NCI-H146 treated with DMSO at 0.1 percent for 48 hours (cell line): Measurements from ENCODE around the gene DNAH7.

ENCODE experiments used
- DNase-seq: peaks from one replicate; lab custom pipeline; 2025; ENCODE audit not compliant: unreplicated experiment; lab: John Stamatoyannopoulos, UW

Gene DNAH7

GRCh38 chr2:195864316-195864715 is 204.3 kb downstream of the DNAH7 start:
- no peak for DNase-seq

GRCh38 chr2:195863564-195863963 is 205.1 kb downstream of the DNAH7 start:
- no peak for DNase-seq

- DNase-seq, result no peak
These were observed 205.5 kb downstream of the DNAH7 start for GRCh38 chr2:195863121-195863520.

- DNase-seq, result no peak
These were observed 206.8 kb downstream of the DNAH7 start for GRCh38 chr2:195861821-195862220.

GRCh38 chr2:195859513-195859912 is 209.1 kb downstream of the DNAH7 start:
- DNase-seq, result no peak

- no peak for DNase-seq
These were observed 211.5 kb downstream of the DNAH7 start for GRCh38 chr2:195857132-195857531.

GRCh38 chr2:195850764-195851163 is 217.9 kb downstream of the DNAH7 start:
- no peak for DNase-seq

- no peak for DNase-seq
These were observed 220.3 kb downstream of the DNAH7 start for GRCh38 chr2:195848119-195848899.

GRCh38 chr2:195842932-195843331 is 225.7 kb downstream of the DNAH7 start:
- no peak for DNase-seq

GRCh38 chr2:195838002-195838401 is 230.6 kb downstream of the DNAH7 start:
- no peak for DNase-seq

- DNase-seq, result no peak
These were observed 232.6 kb downstream of the DNAH7 start for GRCh38 chr2:195836002-195836401.

- no peak for DNase-seq
These were observed 233.8 kb downstream of the DNAH7 start for GRCh38 chr2:195834836-195835235.

GRCh38 chr2:195830968-195831950 is 237.4 kb downstream of the DNAH7 start:
- no peak for DNase-seq

- no peak for DNase-seq
These were observed 244.2 kb downstream of the DNAH7 start for GRCh38 chr2:195824478-195824877.

GRCh38 chr2:195823206-195823605 is 245.4 kb downstream of the DNAH7 start:
- no peak for DNase-seq

GRCh38 chr2:195821566-195821932 is 247.1 kb downstream of the DNAH7 start:
- no peak for DNase-seq

GRCh38 chr2:195820867-195821565 is 247.6 kb downstream of the DNAH7 start:
- no peak for DNase-seq

GRCh38 chr2:195820373-195820772 is 248.3 kb downstream of the DNAH7 start:
- no peak for DNase-seq

GRCh38 chr2:195819276-195819675 is 249.4 kb downstream of the DNAH7 start:
- DNase-seq, result no peak

- no peak for DNase-seq
These were observed 250.1 kb downstream of the DNAH7 start for GRCh38 chr2:195818526-195818925.

GRCh38 chr2:195818106-195818505 is 250.5 kb downstream of the DNAH7 start:
- no peak for DNase-seq
